ENCODE measurements around the gene CBFA2T3. TPM values are rescaled to one million over a fixed set of nuclear protein-coding genes. Genes with fewer than 3 reads are reported as not detected.
A peak's percentile ranks its signal among the peaks of the same experiment; 100 is the strongest.

CBFA2T3 gene
- total and polyA plus RNA-seq, 8 donors, result 3.8 to 10.4 (median 5.4) TPM

DNA sequence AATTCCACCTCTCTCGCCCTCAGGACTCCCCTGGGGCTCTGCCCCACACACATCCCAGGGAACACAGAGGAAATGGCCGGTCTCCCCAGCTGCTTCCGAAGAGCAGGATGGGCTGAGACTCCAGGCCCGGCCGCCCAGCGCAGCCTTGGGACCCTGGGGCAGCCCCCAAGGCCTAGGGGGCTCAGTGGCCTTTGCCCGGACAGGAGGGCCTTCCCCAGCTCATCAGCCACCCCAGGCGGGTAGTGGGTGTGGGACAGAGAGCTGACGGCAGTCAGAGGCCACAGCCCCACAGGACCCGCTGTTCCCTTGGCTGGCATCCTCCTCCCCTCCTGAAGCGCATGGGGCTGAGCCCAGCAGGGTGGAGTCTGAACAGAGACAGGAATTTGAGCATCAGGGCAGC lies 6.2 kb upstream of the CBFA2T3 start:
- DNase-seq (peak in 1 of 4 donors; percentile 60), ATAC-seq (no peak)
- intact Hi-C loops (cut with DNase I), result no loop called here
- Histone ChIP-seq H3K27me3 (peaks cover 0 to 64% of the 10 kb centered on the region in 2 donors), H3K36me3 (no peaks in the 10 kb centered on the region), H3K27ac (no peak overlapping the region), H3K4me1 (peaks cover 0 to 11% of the 10 kb centered on the region in 2 donors), H3K4me3 (no peak overlapping the region), H3K9me3 (no peaks in the 10 kb centered on the region)
- TF ChIP-seq, protein P1, sequence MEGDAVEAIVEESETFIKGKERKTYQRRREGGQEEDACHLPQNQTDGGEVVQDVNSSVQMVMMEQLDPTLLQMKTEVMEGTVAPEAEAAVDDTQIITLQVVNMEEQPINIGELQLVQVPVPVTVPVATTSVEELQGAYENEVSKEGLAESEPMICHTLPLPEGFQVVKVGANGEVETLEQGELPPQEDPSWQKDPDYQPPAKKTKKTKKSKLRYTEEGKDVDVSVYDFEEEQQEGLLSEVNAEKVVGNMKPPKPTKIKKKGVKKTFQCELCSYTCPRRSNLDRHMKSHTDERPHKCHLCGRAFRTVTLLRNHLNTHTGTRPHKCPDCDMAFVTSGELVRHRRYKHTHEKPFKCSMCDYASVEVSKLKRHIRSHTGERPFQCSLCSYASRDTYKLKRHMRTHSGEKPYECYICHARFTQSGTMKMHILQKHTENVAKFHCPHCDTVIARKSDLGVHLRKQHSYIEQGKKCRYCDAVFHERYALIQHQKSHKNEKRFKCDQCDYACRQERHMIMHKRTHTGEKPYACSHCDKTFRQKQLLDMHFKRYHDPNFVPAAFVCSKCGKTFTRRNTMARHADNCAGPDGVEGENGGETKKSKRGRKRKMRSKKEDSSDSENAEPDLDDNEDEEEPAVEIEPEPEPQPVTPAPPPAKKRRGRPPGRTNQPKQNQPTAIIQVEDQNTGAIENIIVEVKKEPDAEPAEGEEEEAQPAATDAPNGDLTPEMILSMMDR (IDR thresholded peaks at IDR 0.05), result no peak

DNA sequence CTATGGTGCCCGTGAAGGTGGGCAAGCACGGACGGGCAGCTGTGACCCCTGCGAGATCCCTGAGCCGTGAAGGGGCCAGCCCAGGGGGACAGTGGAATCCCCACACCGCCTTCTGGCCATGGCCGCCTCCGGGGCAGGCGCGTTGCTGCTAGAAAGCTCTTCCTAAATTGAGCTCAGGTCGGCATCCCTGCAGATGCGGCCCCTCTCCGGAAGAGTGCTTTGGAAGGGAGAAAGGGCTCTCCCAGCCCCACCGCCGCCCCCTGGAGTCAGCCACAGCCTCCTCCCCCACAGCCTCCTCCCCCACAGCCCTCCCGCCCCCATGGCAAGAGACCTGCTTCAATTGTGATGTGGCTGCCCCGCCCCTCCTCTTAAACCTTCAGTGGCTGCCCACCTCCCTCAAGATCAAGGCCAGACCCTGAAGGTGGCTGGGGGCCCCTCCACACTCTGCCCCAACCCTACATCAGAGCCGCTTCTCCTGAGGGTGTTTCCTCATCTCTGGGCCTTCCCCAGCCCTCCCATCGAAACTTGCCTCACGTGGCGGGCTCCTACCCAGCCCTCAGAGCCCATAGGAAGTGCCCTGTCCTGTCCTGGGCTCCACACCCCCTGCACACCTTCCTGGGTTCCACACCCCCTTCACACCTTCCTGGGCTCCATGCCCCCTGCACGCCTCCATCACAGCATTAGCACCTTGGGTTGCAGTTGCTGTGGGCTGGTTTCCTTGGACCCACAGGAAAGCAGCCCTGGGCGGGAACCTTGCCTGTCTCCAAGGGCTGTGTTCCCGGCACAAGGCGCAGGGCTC lies 5.5 kb upstream of the CBFA2T3 start:
- Histone ChIP-seq H3K36me3 (no peaks in the 10 kb centered on the region), H3K27ac (no peak overlapping the region), H3K4me3 (no peak overlapping the region), H3K4me1 (peaks cover 1 to 17% of the 10 kb centered on the region in 2 donors), H3K27me3 (peaks cover 0 to 71% of the 10 kb centered on the region in 2 donors), H3K9me3 (no peaks in the 10 kb centered on the region)
- ATAC-seq (no peak), DNase-seq (peak in 1 of 4 donors; percentile 69)
- TF ChIP-seq, protein P1 (IDR thresholded peaks at IDR 0.05), result no peak
- intact Hi-C loops (cut with DNase I), result no loop called here

DNA sequence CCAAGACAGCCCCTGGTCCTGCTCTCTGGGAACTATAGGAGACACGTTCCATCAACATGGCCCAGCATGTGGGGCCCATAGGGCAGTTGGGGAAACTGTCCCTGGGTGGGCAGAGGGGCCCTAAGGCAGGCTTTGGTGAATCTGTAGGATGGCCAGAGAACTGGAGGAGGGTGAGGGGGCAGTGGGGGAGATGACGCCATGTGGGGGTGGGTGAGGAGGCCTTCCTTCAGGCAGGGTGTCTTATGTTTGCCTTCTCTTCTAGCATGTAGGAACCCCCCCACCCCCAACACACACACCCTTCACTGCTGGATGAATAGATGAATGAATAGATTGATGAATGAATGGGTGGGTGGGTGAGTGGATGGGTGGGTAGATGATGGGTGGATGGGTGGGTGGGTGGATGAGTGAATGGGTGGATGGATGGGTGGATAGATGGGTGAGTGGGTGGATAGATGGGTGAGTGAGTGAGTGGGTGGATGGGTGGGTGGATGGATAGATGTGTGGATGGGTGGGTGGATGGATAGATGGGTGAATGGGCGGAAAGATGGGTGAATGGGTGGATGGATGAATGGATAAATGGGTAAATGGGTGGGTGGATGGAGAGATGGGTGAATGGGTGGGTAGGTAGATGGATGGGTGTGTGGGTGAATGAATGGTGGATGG lies 2.5 kb upstream of the CBFA2T3 start:
- Histone ChIP-seq H3K4me1 (peaks cover 4 to 47% of the 10 kb centered on the region in 2 donors), H3K36me3 (no peaks in the 10 kb centered on the region), H3K27me3 (peaks cover 0 to 80% of the 10 kb centered on the region in 2 donors), H3K27ac (no peak overlapping the region), H3K9me3 (no peaks in the 10 kb centered on the region), H3K4me3 (no peak overlapping the region)
- TF ChIP-seq, protein P1 (IDR thresholded peaks at IDR 0.05), result no peak
- no peak for ATAC-seq
- DNase-seq, result no peak
- intact Hi-C loops (cut with DNase I), result no loop called here

DNA sequence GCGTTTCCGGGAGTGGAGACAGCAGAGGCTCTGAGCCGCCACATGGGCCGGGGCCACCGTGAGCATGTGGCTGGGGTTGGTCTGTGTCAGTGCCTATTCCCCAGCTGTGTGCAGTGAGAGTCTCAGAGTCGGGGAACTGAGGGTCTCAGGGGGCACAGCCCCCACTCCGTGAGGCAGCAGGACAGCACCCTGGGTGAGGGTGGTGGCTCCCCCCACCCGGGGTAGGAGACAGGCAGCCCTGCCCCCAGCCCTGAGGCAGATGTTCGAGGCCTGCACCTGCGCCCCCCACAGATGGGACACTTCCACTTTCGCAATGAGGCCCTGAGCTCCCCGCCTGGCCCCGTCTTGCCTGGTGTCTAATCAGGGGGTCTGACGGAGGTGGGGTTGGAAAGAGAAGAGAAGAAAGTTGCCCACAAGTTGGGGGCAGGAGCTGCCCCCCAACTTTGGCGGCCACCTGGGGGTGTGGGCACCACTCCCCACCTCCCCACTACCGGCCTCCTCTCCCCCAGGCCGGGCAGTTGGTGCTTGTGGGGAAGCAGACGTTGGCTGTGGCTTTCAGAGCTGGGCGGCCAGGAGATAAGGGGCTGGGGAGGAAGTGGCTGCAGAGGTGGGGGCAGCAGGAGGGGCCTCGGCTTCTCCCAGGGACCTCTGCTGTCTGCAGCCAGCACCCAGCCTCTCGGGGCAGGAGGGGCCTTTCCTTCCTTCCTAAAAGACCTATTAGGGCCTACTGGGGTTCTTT lies 1.8 kb upstream of the CBFA2T3 start:
- H3K4me3 ChIP-seq, result no peak overlapping the region

More for the DNA sequence above, 1.8 kb upstream of the CBFA2T3 start:
- intact Hi-C loops (cut with DNase I), result no loop called here
- DNase-seq, result peak in 1 of 4 donors; percentile 72
- H3K36me3 ChIP-seq, result no peaks in the 10 kb centered on the region
- no peak overlapping the region for H3K27ac ChIP-seq
- H3K4me1 ChIP-seq, result peaks cover 4 to 52% of the 10 kb centered on the region in 2 donors
- no peak for ATAC-seq
- H3K27me3 ChIP-seq, result peaks cover 0 to 79% of the 10 kb centered on the region in 2 donors
- TF ChIP-seq, protein P1 (IDR thresholded peaks at IDR 0.05), result no peak
- no peaks in the 10 kb centered on the region for H3K9me3 ChIP-seq
